Retinal pigment epithelial cell (primary cell): ENCODE results near the gene CNPPD1.

Experiments
- DNase-seq: peaks from one replicate; pipeline ENCODE4 v3.0.0-alpha.2; 2010; ENCODE audit warnings: low read depth
- H3K4me3 ChIP-seq: 2 replicates; pipeline ENCODE4 v1.5.1; 2011; ENCODE audit warnings: mild to moderate bottlenecking, low read length, control low read depth, moderate library complexity
- CTCF ChIP-seq: conservative IDR thresholded peaks from 2 replicates; pipeline ENCODE4 v1.5.1; 2011; ENCODE audit warnings: low read depth, low read length, control low read depth, inconsistent platforms

CNPPD1 gene

GRCh38 chr2:219123356-219124135 is 53.2 kb downstream of the CNPPD1 start:
- DNase-seq: no peak
- H3K4me3 ChIP-seq: no peak overlapping the region
- TF ChIP-seq CTCF: no peak

- TF ChIP-seq CTCF: no peak
- DNase-seq: no peak
These were observed 54.3 kb downstream of the CNPPD1 start for GRCh38 chr2:219122202-219122980.

More at GRCh38 chr2:219122202-219122980, 54.3 kb downstream of the CNPPD1 start:
- no peak overlapping the region for H3K4me3 ChIP-seq
